A673 (cell line): ENCODE data around the gene ANKRD13D.

Source experiments
- EZH2 ChIP-seq: fragments of 200-600 bp; sonication (generic); IDR thresholded peaks from 2 replicates; pipeline ENCODE4 v1.6.1; 2017; ENCODE audit warnings: borderline replicate concordance, low read depth, mild to moderate bottlenecking, mixed read lengths, antibody characterized with exemption, low read length; ENCODE audit not compliant: poor library complexity, severe bottlenecking
- TF ChIP-seq, protein P1 (sequence below): fragments of 300-800, 200-600 bp; sonication (generic); conservative IDR thresholded peaks from 2 replicates; pipeline ENCODE4 v1.5.1; 2017; ENCODE audit warnings: low read depth, mild to moderate bottlenecking, antibody characterized with exemption, low read length, moderate library complexity, mixed read lengths

DNA sequence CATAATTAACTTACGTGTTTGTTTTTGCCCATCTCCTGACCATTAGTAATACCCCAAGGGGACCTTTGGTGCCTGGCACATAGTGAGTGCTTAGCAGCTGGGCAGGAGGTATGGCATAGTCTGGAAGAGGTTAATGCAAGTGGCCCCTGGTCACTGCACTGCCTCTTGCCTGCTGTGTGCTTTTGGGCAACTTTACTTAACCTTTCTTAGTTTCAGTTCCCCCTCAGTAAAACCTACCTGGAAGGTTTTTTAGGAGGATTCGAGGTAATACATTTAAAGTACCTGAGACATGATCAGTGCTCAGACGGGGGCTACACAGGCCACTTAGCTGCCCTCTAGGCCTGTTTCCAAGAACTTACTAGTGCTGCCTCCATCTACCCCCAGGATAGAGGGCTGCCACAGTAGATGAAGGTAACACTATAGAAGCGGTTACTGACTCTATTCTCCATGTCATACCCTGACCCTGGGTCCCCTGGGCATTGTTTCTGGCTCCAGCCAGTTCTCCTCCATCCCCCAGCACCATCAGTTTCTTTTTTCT is 60.9 kb downstream of the ANKRD13D start:
- TF ChIP-seq, protein P1, sequence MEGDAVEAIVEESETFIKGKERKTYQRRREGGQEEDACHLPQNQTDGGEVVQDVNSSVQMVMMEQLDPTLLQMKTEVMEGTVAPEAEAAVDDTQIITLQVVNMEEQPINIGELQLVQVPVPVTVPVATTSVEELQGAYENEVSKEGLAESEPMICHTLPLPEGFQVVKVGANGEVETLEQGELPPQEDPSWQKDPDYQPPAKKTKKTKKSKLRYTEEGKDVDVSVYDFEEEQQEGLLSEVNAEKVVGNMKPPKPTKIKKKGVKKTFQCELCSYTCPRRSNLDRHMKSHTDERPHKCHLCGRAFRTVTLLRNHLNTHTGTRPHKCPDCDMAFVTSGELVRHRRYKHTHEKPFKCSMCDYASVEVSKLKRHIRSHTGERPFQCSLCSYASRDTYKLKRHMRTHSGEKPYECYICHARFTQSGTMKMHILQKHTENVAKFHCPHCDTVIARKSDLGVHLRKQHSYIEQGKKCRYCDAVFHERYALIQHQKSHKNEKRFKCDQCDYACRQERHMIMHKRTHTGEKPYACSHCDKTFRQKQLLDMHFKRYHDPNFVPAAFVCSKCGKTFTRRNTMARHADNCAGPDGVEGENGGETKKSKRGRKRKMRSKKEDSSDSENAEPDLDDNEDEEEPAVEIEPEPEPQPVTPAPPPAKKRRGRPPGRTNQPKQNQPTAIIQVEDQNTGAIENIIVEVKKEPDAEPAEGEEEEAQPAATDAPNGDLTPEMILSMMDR: no peak
- TF ChIP-seq EZH2: no peak
